B cell (primary cell): ENCODE measurements around the gene ARL11. TPM values are rescaled to one million over a fixed set of nuclear protein-coding genes. Genes with fewer than 3 reads are reported as not detected.

Source experiments
- ATAC-seq: fragments of 200-7000 bp; cut with Tn5 transposase; one replicate; pipeline ENCODE4 v1.10.0; 2021; ENCODE audit warnings: low read depth, mild to moderate bottlenecking, moderate number of reproducible peaks, moderate library complexity
- CTCF ChIA-PET: fragments of 350-600 bp; sonication (Branson Sonifier 250); formaldehyde crosslinking; loops from one replicate; lab custom pipeline; 2021; ENCODE audit warnings: antibody characterized with exemption, inconsistent platforms; lab: Charles Lee
- POLR2A ChIA-PET: fragments of 350-600 bp; sonication (Branson Sonifier 250); formaldehyde crosslinking; loops from one replicate; lab custom pipeline; 2021; ENCODE audit warnings: antibody characterized with exemption; lab: Charles Lee
- DNase-seq: peaks from one replicate; pipeline ENCODE4 v3.0.0; 2013
- H2AFZ ChIP-seq: 2 replicates; pipeline ENCODE4 v1.6.1; 2012; ENCODE audit warnings: mild to moderate bottlenecking, low read depth, low read length; ENCODE audit not compliant: insufficient read depth, poor library complexity, severe bottlenecking
- H3K27ac ChIP-seq, 2 donors: 1 replicate in 1 of 2; 2 replicates in 1 of 2; pipeline ENCODE4 v1.5.1; 2012 to 2013; ENCODE audit warnings: low read length in 2 of 2, mild to moderate bottlenecking in 2 of 2, moderate library complexity in 1 of 2
- H3K27me3 ChIP-seq, 4 experiments: fragments of 200-600 bp in 1 of 4; sonication (generic) in 1 of 4; replicated peaks in 1 of 4; 1 replicate in 2 of 4; 2 replicates in 2 of 4; pipeline versions ENCODE4 v1.6.1 to v1.7.0; 2013 to 2016; ENCODE audit warnings: low read length in 3 of 4, mild to moderate bottlenecking in 2 of 4, mixed read lengths in 1 of 4, moderate library complexity in 1 of 4; ENCODE audit not compliant: insufficient read depth in 4 of 4, control insufficient read depth in 3 of 4; ENCODE audit errors: control extremely low read depth in 1 of 4
- H3K36me3 ChIP-seq, 2 experiments: replicated peaks in 1 of 2; 1 replicate in 1 of 2; 2 replicates in 1 of 2; pipeline versions ENCODE4 v1.6.1 to v1.7.1; 2013; ENCODE audit warnings: low read length in 1 of 2; ENCODE audit not compliant: insufficient read depth in 2 of 2, control insufficient read depth in 1 of 2; ENCODE audit errors: control extremely low read depth in 1 of 2, extremely low read depth in 1 of 2
- H3K4me1 ChIP-seq, 2 donors: fragments of 200-600 bp in 1 of 2; sonication (generic) in 1 of 2; 1 replicate in 1 of 2; 2 replicates in 1 of 2; pipeline versions ENCODE4 v1.5.1 to v1.6.1; 2013 to 2017; ENCODE audit warnings: low read length in 2 of 2; ENCODE audit not compliant: control insufficient read depth in 2 of 2, insufficient read depth in 2 of 2
- H3K4me2 ChIP-seq: replicated peaks from 2 replicates; pipeline ENCODE3; 2012; ENCODE audit warnings: mild to moderate bottlenecking, low read depth, low read length; ENCODE audit not compliant: poor library complexity, severe bottlenecking
- H3K4me3 ChIP-seq, 5 experiments: fragments of 200-600 bp in 1 of 5; sonication (generic) in 1 of 5; 1 replicate in 3 of 5; 2 replicates in 2 of 5; pipeline versions ENCODE4 v1.5.1 to v1.7.0; 2011 to 2016; ENCODE audit warnings: low read length in 4 of 5, mild to moderate bottlenecking in 4 of 5, low read depth in 2 of 5, control low read depth in 1 of 5, moderate library complexity in 1 of 5; ENCODE audit not compliant: insufficient read depth in 1 of 5; ENCODE audit errors: control extremely low read depth in 1 of 5, extremely low read depth in 1 of 5
- H3K79me2 ChIP-seq: fragments of 200-600 bp; sonication (generic); one replicate; pipeline ENCODE4 v1.6.0; 2016; ENCODE audit warnings: low read length; ENCODE audit not compliant: control insufficient read depth, insufficient read depth
- H3K9ac ChIP-seq: fragments of 200-600 bp; sonication (generic); 2 replicates; pipeline ENCODE4 v1.6.1; 2017; ENCODE audit warnings: mild to moderate bottlenecking, low read length, moderate library complexity
- H3K9me3 ChIP-seq, 3 donors: one replicate each; pipeline versions ENCODE4 v1.6.1 to v1.7.1; 2013; ENCODE audit warnings: low read length in 2 of 3; ENCODE audit not compliant: control insufficient read depth in 2 of 3, insufficient read depth in 1 of 3; ENCODE audit errors: control extremely low read depth in 1 of 3
- H4K20me1 ChIP-seq: 2 replicates; pipeline ENCODE4 v1.6.0; 2012; ENCODE audit warnings: mild to moderate bottlenecking, low read length; ENCODE audit not compliant: insufficient read depth, control insufficient read depth, poor library complexity, severe bottlenecking
- H3K27ac Mint-ChIP-seq: one replicate; pipeline ENCODE4 v1.8.0; 2021; ENCODE audit warnings: mixed read lengths
- H3K27me3 Mint-ChIP-seq: one replicate; pipeline ENCODE4 v1.8.0; 2021; ENCODE audit warnings: mixed read lengths
- H3K4me1 Mint-ChIP-seq: one replicate; pipeline ENCODE4 v1.8.0; 2021; ENCODE audit warnings: mixed read lengths
- H3K4me3 Mint-ChIP-seq: one replicate; pipeline ENCODE4 v1.8.0; 2021; ENCODE audit warnings: mixed read lengths
- H3K9me3 Mint-ChIP-seq: one replicate; pipeline ENCODE4 v1.8.0; 2022; ENCODE audit warnings: mixed read lengths; ENCODE audit not compliant: insufficient read depth
- EZH2 ChIP-seq: IDR thresholded peaks from 2 replicates; pipeline ENCODE4 v1.6.1; 2012; ENCODE audit warnings: borderline replicate concordance, low read depth, mild to moderate bottlenecking, moderate library complexity, low read length; ENCODE audit not compliant: insufficient read depth, poor library complexity, severe bottlenecking
- WGBS: methylation state at CpG from one replicate; pipeline ENCODE4 v1.1.5; 2013; ENCODE audit warnings: missing lambda C conversion rate; ENCODE audit not compliant: insufficient coverage; 5-methylcytosine and 5-hydroxymethylcytosine counted together
- intact Hi-C: fragments of 100-400 bp; cut with micrococcal nuclease; formaldehyde crosslinking; loops from one replicate; pipeline ENCODE4 v1.10.0; 2022
- polyA plus RNA-seq: library from polyadenylated mRNA; depleted of rRNA; stranded (reverse); fragments of >200 nt; gene quantifications from 2 replicates; pipeline ENCODE4 v1.2.3, GENCODE V29; 2012
- total RNA-seq, 2 donors: library from RNA; stranded (reverse); fragments of 120-200 nt in 1 of 2; gene quantifications; 1 replicate in 1 of 2; 2 replicates in 1 of 2; pipeline versions ENCODE4 v1.2.3 to v1.2.4, GENCODE V29; 2013 to 2022
- TF ChIP-seq, protein P1 (sequence below): fragments of 200-600 bp; IDR thresholded peaks from one replicate; pipeline ENCODE4 v1.8.0; 2022; ENCODE audit warnings: antibody characterized with exemption, mild to moderate bottlenecking

The ARL11 gene
- total and polyA plus RNA-seq, 2 donors (not counting 1 experiment from before 2014, with no cell fraction given) = 5.8 to 21.4 TPM

DNA sequence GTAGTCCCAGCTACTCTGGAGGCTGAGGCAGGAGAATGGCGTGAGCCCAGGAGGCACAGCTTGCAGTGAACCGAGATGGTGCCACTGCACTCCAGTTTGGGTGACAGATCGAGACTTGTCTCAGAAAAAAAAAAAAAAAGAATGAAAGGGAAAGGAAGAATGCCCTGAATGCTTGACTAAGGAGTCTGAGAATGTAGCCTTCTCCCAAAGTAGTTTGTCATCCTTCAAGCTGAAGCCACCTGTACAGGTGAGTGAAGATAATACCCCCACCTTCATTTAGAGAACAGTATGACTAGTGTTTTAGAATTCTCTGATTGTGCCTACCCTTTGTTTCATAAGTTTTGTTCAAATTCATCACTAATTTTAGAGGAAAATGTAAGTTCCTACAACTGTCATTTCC, 48.8 kb upstream of the ARL11 start:
- Histone ChIP-seq H3K4me3 (no peak overlapping the region), H3K9ac (no peak overlapping the region), H3K27ac (no peak overlapping the region), H3K79me2 (peaks cover 31% of the 10 kb centered on the region), H3K4me2 (no peak overlapping the region), H4K20me1 (no peaks in the 10 kb centered on the region), H3K4me1 (peaks cover 11% of the 10 kb centered on the region in 2 donors), H3K36me3 (peaks cover 5 to 16% of the 10 kb centered on the region in 2 experiments), H3K9me3 (no peaks in the 10 kb centered on the region), H3K27me3 (no peaks in the 10 kb centered on the region), H2AFZ (no peak overlapping the region)
- DNase-seq (no peak), ATAC-seq (no peak)
- WGBS = 79% methylated on average over 2 of the region's 3 CpGs
- ChIA-PET CTCF (no interaction called here), POLR2A (interaction anchor here (0.7 kb wide), 1 partner anchor 28 kb away, joined by 4 read pairs; no protein-coding TSS in a partner anchor)
- TF ChIP-seq, protein P1, sequence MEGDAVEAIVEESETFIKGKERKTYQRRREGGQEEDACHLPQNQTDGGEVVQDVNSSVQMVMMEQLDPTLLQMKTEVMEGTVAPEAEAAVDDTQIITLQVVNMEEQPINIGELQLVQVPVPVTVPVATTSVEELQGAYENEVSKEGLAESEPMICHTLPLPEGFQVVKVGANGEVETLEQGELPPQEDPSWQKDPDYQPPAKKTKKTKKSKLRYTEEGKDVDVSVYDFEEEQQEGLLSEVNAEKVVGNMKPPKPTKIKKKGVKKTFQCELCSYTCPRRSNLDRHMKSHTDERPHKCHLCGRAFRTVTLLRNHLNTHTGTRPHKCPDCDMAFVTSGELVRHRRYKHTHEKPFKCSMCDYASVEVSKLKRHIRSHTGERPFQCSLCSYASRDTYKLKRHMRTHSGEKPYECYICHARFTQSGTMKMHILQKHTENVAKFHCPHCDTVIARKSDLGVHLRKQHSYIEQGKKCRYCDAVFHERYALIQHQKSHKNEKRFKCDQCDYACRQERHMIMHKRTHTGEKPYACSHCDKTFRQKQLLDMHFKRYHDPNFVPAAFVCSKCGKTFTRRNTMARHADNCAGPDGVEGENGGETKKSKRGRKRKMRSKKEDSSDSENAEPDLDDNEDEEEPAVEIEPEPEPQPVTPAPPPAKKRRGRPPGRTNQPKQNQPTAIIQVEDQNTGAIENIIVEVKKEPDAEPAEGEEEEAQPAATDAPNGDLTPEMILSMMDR = no peak
- TF ChIP-seq EZH2 = no peak
- Mint-ChIP-seq H3K4me1 (peaks cover 27% of the 10 kb centered on the region), H3K4me3 (no peak overlapping the region), H3K27me3 (no peaks in the 10 kb centered on the region), H3K9me3 (no peaks in the 10 kb centered on the region), H3K27ac (no peak overlapping the region)
- intact Hi-C loops = no loop called here

DNA sequence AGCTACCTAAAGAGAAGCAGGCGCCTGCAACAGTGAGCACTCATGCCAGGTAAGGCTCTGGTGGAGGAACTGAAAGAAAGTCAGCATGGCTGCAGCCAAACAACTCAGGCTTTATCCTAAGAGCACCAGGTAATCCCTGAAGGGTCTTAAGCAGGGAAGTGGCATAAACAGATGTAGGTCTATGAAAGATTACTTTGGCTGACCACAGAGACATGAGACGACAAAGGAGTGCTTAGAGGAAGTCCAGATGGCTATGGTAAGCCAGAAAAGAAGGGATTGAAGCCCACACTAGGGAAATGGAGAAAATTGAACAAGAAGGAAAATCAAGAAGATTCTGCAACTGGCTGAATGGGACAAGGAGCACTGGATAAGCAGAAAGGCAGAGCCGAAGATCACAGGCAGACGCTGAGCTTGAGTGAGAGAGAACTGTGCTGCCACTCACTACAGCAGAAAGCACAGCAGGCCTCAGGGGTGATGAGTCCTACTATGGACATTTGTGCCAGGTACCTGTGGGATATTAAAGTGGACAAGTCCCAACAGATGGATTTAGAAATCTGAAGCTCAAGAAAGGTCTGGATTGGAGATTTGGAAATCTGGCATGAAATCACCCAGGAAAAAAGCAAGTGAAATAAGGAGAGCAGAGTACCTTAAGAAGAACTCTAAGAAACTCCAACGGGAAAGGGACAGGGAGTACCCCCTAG, 47.2 kb upstream of the ARL11 start:
- Mint-ChIP-seq H3K27ac (peak overlapping the region; percentile 70), H3K4me3 (peak overlapping the region; percentile 29), H3K4me1 (peaks cover 34% of the 10 kb centered on the region), H3K27me3 (no peaks in the 10 kb centered on the region), H3K9me3 (no peaks in the 10 kb centered on the region)
- H3K27ac ChIP-seq = peak overlapping the region in 1 of 2 donors; percentile 16
- ATAC-seq (no peak), DNase-seq (peak; percentile 44)
- WGBS = 64% methylated on average over 5 of the region's 5 CpGs
- ChIA-PET CTCF (no interaction called here), POLR2A (no interaction called here)
- H4K20me1 ChIP-seq = no peaks in the 10 kb centered on the region
- H3K9ac ChIP-seq = no peak overlapping the region
- peaks cover 15 to 21% of the 10 kb centered on the region in 2 donors for H3K4me1 ChIP-seq
- no peaks in the 10 kb centered on the region for H3K27me3 ChIP-seq
- H3K4me2 ChIP-seq = peak overlapping the region; percentile 14
- H3K4me3 ChIP-seq = no peak overlapping the region
- H3K9me3 ChIP-seq = no peaks in the 10 kb centered on the region
- intact Hi-C loops = no loop called here
- TF ChIP-seq EZH2 = no peak
- TF ChIP-seq, protein P1 = no peak
- peaks cover 4 to 16% of the 10 kb centered on the region in 2 experiments for H3K36me3 ChIP-seq
- H2AFZ ChIP-seq = no peak overlapping the region
- peaks cover 34% of the 10 kb centered on the region for H3K79me2 ChIP-seq
